HG03439 (cell line): ENCODE data around the gene ADAM30.

Experiments
- ATAC-seq: cut with Tn5 transposase; IDR thresholded peaks from one replicate; pipeline ENCODE4 v1.9.1; 2021; ENCODE audit warnings: mild to moderate bottlenecking, moderate library complexity; ENCODE audit not compliant: unreplicated experiment

ADAM30 gene

DNA sequence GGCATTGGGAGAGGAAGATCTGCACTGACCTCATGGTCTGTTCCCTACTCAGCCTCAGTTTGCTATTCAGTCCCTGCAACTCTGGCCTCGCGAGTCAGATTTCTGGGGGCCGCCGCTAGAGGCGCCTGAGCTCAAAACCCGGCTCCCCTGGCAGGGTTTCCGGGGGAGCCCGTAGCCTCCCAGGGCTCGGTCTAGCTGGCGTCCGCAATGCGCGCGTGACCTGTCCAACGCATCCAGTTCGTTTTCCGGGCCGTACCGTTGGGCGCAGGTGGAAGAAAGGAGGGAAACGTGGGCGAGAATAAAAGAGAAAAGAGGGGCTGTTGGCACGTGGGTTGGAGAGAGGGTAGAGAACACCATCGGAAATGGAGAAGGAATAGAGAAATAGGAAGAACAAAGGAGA lies at the start of gene ADAM30:
Gene ADAM30, minus strand, starts transcription at position 213 of the 400 bp plus-strand sequence. Its CDS starts 179 bp downstream, at position 34.
- ATAC-seq = no peak

DNA sequence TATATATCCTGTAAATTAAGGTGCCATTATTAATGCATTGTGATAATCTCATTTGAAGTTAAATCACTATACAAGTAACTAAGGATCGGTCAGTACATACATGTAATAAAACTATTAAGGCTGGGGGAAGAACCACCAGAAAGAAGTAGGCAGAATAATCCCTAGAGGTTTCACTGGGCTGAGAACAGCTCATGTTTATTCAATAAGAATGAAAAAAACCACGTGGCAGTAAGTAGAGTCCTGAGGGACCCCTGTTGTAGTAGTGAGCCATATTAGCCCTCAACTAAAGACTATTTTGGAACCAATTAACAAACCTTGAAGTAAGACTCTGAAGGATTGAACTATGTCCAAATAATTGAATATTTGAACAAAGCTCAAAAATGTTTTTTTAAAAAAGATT lies 46.9 kb upstream of the ADAM30 start:
- ATAC-seq = no peak

DNA sequence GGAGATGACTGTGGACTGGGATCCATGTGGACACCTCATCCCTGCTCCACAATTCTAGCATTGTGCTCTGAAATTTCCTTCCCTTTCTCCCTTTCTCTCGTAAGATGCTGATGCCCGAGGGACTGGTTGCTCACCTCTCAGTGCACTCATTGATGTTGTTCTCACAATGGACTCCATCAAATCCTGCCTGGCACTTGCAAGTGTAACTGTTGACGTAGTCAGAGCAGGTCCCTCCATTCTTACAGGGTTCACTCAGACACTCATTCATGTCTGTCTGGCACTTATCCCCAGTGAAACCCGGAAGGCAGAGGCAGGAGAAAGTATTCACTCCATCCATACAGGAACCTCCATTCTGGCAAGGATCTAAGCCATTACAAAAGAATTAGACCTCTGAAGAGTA lies 45.1 kb upstream of the ADAM30 start:
- ATAC-seq = no peak

DNA sequence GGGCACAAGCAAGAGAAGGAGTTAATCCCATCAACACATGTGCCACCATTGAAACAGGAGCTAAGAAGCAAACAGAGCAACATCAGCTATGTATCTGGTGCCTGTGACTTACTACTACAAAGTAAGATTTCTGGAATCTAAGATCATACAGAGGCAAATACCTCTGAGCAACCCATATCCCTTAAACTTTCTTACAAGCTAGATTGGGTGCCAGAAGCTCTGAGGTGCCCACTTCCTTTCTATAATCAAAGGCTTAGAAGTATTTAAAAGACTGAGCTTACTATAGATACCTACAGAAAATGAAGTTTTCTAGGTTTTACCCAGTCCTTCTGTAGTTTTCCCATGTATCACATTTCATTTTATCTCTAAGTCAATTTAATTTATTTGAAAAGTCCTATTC lies 44.4 kb upstream of the ADAM30 start:
- no peak for ATAC-seq

DNA sequence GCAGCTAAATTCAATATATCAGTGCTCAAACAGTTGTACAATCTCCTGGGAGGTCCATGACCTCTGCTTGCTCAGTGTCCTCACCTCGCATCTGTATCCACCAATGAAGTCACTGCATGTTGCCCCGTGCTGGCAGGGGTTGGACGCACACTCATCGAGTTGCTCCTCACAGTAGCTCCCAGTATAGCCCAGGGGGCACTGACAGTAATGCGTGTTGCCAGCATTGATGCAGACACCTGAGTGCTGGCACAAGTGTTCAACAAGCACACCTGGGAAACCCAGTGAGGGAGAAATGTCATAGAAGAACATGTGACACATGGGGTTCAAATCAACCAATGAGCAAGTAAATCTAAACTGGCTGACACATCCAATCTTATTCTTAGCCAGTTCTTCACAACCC lies 40.9 kb upstream of the ADAM30 start:
- no peak for ATAC-seq

DNA sequence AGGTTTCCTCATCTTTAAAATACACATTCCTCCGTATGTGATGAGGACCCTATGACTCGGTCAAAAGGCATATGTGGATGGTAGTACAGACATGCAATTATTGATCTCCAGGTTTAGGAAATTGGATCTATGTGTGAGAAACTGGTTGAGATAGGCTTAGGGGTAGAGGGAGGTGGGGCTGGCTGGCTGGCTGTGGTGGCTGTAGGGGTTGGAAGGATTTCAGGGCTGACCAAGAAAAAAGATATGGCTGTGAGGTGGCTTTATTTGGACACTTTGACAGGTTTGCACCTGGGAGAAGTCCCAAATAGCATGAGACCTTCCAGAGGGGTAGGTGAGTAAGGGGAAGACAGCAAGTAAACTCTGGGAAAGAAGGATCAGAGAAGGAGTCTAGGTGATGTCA lies 39.6 kb upstream of the ADAM30 start:
- ATAC-seq = no peak

DNA sequence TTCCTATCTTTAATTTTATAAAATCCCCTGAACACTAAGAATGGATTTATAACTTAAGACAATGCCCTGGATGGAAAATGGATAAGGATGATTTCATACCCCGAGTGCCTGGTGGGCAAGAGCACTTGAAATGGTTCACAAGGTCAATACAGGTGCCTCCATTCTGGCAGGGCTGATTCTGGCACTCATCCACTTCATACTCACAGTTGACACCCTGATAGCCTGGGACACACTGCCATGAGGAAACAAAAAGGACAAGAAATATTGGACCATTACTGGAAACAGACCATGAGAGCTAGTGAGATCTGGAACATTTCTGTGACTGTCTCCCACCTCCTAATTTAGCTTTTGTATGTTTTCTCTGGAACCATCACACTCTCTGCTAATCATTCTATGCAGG lies 39.1 kb upstream of the ADAM30 start:
- ATAC-seq = no peak

DNA sequence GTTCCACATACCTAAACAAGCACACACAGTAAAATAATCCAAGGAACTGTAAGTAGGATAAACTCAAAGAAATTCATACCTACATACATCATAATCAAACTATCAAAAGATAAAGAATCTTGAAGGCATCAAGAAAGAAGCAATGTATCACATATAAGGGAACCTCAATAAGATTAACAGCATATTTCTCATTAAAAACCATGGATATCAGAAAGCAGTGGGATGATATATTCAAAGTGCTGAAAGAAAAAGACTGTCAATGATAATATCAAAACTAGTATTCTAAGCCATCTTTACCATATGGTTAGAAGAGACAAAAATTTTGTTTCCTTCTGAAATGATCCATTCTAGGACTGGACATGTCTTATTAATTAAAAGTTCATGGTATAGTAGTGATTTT lies 37.1 kb upstream of the ADAM30 start:
- ATAC-seq = no peak

DNA sequence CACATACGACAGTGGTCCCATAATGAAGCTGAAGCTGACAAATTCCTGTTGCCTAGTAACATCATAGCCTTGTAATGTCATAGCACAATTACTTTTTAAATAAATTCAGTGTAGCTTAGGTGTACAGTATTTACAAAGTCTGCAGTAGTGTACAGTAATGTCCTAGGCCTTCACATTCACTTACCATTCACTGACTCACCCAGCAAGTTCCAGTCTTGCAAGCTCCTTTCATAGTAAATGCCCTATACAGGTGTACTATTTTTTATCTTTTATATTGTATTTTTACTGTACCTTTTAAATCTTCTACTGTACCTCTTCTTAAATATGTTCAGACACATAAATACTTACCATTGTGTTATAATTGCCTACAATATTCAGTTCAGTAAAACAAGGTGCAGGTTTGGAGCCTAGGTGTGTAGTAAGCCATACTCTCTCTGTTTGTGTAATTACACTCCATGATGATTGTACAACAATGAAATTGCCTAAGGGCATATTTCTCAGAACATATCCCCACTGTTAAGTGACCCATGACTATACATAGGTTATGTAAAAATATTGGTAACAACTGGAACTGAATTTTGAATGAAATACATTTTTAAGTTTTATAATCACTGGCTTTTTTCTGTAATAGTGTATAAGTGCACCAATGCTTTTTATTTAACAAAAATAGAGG lies 33.5 kb upstream of the ADAM30 start:
- no peak for ATAC-seq

DNA sequence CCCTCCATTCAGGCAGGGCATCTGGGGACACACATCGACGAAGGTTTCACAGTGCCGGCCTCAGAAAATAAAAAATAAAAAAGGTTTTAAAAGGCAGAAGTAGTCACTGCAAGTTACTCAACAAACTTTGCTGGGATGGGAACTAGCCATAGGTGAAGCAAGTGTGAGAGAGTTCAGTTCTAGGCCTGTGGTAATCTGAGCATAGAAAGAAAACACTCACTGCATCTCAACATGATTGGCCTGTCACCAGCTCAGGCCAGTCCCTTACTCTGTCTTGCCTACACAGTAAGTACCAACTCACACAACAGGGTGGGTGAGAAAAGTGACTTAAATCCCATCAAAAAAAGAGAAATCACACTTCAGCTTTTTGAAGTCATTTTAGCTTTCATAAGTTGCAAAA lies 30.2 kb upstream of the ADAM30 start:
- no peak for ATAC-seq

DNA sequence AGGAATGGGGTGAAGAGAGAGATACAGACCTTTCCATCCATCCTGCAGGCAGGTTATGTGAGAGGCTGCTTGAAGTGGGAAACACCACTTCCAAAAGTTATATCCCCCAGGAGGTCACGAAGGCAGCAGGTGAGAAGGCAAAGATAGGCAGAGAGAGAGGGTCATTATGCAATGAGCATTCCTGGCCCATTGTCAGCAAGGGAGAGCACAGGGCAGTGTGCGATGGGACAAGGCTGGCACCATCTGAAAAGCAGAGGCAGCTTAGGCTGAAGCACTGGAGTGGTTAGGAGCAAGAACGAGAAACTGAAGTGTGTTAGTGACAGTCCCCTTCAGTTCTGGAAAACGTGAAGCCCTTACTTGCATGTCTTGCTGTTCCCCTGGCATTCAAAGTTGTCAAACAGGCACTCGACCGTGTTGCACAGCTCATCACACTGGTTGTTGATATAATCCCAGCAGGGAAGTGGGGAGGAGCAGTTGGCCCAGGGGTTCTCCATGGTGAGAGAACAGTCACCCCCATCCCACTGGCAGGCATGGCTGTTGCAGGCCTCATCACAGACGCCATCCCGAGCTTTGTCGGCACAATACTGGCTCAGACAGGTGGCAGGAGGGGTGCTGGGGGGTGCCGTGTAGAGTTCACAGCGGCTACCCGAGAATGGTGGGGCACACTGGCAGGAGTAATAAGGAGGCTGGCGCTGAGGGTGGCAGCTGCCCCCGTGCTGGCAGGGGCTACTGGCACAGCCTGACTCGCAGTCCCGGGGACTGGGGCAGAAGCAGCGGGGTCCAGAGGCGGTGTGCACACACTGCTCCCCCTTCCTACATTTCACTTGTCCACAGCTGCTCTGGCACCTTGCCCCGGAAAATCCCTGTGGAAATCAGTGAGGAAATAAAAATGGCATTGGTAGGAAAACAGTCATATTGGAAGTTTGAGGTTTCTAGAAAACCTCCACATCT lies 28.9 kb upstream of the ADAM30 start:
- ATAC-seq = no peak

DNA sequence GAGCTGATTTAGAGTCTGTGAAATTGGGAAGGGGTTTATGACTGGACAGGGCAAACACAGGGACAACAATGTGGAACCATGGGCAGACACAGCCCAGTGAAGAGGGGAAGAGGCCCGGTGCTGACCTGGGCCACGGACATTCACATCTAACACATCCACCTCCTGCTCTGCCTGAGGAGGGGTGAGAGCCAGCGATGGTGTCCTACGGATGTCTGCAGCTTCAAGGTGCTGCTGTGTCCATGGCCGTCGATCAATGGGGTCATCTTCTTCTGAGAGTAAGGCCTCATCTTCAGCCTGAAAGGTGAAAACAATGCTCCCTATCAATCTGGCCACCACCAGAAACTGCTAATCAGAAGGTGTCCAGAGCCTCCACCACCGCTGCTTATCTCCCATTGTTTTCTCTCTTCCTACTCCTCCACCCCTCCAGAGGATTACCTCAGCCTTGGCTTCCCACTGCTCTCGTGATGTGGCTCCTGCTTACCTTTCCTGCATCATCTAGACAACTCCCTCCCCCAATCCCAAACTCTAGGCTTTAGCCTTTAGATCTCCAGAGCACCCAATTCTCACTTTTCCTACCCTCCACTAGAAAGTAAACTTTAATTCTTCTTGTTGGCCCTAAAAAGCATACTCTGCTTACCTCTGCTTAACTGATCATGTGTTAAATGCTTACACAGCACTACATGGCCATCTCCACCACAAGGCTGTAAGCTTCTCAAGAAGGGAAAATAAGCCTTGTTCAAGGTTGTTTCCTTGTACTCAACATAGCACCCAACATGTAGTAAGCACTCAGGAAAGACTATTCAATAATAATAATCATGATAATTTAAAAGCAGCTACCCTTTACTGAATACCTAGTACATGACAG lies 24.0 kb upstream of the ADAM30 start:
- no peak for ATAC-seq

DNA sequence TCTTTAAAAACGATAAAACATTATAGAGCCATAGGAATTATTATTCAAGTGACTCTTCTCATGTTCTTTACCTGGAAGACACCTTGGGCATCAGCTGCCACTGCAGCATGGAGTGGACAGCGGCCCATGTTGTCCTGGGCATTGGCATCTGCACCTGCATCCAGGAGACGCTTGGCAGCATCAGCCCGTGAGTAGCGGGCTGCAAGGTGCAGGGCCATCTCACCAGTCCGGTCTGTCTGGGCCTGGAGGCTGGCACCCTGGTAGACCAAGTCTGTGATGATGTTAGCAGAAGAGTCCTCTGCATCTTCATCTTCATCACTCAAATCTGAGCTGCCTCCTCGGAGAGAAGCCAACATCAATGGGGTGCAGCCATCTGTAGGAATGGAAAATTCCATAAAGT lies 22.9 kb upstream of the ADAM30 start:
- ATAC-seq = no peak

DNA sequence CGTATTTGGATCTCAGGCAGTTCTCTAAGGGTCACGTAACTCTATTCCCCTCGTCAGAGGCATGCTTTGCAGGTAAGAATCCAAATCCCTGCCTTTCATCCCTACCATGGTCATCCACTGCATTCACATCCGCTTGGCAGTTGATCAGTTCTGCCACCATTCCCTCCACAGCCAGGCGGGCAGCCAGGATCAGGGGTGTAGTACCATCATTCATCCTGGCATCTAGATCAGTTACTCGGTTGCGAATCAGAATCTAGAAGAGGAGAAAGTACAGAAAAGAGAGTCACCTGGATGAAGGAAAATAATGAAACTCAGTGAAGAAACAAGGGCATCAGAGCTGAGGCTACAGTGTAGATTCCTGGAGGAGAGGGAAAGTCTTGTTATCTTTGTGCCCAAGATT lies 22.0 kb upstream of the ADAM30 start:
- ATAC-seq = no peak

DNA sequence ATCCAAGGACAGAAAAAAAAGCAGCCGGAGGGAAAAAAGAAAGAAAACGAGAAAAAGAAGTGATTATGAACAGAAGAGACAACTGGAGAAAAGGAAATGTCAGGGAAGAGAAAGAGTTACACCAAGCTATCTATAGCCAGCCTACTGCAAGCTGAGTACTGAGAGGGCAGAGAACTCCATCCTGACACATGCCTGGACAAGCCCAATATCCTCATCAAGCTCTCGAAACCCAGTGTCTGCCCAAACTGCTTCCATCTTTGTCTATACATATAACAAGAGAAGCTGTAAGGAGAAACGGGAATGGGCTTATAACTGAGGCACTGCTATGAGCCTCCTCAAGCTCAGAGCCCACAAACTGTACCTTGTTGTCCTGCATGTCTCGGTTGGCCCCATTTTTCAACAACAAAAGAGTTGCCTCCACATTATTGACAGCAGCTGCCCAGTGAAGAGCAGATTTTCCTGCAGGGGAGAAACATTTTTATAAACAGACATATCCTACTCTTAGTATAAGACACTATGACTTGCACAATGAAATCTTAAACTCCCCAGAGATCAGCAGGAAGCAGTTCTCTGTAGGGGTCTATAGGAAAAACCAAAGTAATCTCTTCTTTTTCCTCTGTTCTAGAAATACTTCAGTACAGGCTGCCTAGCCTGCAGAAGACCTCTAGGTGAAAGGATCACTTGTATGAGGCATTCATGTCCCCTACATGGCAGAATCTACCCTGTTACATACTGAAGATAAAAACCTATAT lies 21.2 kb upstream of the ADAM30 start:
- ATAC-seq = no peak

DNA sequence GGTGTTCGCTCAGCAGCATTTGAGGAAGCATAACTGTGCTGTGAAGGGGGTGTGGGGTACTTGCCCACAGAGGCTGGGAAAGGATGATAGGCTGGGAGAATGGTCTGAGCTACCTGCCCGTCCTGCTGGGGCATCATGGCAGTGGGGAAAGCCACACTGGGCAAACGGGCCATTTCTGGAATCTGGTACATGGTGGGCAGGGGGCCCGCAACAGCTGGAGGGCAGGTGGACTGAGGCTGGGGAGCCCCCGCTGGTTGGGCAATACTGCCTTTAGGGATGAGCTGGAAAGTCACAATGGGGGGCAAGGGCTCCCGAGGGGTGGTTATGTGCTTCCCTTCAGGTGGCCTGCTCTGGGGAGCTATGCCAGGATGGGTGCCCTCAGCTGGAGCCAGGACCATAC lies 19.2 kb upstream of the ADAM30 start:
- no peak for ATAC-seq

DNA sequence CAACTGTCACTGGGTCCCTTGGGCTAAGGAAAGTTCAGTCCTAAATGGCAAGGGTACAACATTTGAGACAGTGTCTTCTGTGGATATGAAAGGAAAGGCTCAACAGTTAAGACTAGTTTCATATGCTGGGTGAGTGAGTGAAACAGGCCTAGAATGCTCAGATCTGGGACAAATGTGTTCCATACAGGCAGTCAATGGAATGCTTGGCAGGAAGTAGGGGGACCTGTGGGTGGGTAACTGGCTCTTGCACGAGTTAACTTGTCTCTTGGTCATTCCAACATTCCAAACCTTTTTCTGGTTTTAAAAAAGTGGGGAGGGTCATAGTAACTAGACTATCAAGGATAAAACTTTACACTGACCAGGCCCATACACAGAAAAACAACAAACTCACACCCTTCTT lies 17.8 kb upstream of the ADAM30 start:
- no peak for ATAC-seq

DNA sequence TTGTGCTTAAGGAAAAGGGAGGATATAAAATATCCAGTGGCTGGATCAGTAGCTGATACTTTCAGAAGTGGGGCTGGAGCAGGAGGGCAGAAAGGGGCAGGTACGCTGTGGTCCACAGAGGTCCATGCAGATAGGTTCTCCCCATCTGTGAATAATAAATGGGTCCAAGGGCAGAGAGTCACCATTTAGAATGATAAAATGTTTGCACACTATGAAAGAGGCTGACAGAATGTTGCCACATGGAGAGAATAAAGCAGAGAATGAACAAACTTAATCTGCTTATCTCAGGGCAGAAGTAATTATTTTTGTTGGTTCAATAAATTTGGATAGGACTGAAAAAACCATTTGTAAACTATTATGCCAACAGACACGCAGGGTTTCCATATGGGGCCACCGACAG lies 16.6 kb upstream of the ADAM30 start:
- ATAC-seq = no peak

DNA sequence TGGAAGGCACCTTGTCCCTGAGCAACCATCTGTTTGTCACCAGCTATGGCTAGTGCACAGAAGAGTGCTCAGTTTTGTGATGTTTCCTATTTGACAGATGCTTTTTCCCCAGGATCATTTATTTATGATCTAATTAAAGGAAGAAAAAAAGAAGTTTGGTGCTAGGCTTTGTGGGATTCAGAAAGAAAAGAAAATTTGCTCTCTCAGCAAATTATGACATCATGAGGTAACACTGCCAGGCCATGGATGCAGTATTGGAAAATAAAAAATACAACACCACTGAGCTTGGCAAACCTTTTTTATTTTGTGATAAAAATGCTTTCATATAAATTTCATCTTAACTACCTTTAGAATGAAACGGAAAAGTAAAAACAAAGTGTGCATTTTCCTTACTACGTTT lies 15.5 kb upstream of the ADAM30 start:
- no peak for ATAC-seq

DNA sequence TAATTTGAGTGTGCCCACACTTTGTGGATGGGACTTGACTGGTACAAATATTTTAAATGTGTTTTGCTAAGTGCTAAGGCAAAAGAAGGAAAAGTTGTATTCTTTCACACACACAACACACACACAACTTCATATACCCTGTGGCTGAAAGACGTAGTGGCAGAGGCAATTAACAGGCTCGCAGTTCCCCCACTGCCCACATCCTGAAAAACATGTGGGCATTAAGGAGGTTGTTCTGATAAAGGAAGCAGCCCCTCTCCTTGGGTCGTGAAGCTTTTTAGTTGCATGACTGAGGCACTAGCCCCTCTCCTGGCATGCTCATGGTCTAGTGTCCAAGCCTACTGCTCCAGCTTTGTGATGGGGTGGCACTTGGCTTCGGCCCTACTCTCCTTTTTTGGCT lies 14.3 kb upstream of the ADAM30 start:
- no peak for ATAC-seq
